NCI-H2107 treated with DMSO at 0.1 percent for 48 hours (cell line): Measurements from ENCODE around the gene CROCC.
"Not testable (repeated sequence)": the region's sequence is repeated elsewhere in the genome, so short reads cannot be mapped to it uniquely, and the experiment has no call there.

Experiments used
- DNase-seq: peaks from one replicate; lab custom pipeline; 2025; ENCODE audit not compliant: unreplicated experiment; lab: John Stamatoyannopoulos, UW

Gene CROCC

GRCh38 chr1:16896316-16897055, 25.2 kb upstream of the CROCC start:
- peak; percentile 93 for DNase-seq

DNA sequence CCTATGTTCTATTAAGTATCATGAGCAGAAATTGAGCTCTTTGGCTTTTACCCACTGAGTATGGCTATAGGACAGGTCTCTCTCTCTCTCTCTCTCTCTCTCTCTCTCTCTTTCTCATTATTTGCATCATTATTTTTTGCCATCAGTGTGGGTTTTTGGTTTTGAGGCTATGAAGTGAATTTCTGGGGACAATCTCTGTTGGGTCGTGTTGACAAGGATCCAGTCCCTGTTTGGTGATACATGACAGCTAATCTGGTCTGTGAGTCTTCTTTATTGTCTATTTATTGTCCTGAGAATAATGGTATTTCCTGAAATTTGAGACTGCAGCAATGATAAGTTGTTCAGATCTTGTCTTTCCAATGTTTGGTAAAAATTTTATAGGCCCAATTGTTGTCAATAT, 24.1 kb upstream of the CROCC start:
- not testable (repeated sequence) for DNase-seq

DNA sequence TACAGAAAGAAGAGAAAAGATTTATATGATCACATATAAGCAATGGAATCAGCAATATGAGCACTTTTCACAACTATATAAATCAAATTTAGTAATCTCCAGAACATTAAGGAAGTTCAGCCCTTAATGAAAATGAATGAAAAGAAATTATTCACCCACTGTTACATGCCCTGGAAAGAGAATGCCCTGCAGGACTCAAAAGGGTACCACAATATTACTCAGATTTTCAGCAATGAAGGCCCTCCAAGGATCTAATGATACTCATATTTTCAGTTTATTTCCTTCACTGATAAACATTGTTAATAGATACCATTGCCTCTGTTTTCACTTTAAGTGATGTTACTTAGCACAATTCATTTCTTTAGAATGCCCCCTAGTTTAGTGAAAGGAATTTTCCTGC, 23.4 kb upstream of the CROCC start:
- not testable (repeated sequence) for DNase-seq

- not testable (repeated sequence) for DNase-seq
These were observed 22.7 kb upstream of the CROCC start for GRCh38 chr1:16899020-16899419.

DNA sequence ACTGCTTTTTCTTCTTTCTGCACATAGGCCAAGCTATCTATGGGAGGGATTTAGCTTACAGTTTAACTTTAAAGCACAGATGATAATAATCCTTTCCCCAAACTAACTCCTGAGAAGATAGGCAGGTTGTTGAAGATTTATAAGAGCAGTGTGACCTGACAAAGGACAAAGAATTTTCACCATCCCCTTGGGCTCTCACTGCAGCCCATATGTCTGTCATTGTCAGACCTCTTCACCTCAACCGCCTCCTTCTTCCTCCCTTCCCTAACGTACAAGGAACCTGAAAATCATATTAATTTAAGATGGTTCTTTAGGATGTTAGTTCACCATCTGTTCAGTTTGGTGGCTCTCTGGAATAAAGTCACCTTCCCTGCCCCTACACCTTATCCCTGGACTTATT, 21.0 kb upstream of the CROCC start:
- DNase-seq: no peak

- DNase-seq: not testable (repeated sequence)
These were observed 20.4 kb upstream of the CROCC start for GRCh38 chr1:16901371-16901770.

DNA sequence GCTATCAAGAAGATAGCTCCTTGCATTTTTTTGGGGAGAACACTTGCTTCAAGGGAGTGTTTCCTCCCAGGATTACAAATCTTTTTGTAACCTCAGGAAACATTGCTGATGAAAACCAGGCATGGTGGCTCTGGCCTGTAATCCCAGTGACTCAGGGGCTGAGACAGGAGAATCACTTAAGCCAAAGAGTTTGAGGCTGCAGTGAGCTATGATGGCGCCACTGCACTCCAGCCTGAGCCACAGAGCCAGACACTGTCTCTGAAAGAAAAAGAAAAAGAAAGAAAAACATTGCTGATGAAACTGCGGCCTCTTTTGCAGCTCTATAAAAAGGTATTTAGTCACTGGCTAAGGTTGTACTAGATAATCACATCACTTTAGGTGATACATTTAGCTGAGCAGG, 18.7 kb upstream of the CROCC start:
- DNase-seq: no peak

DNA sequence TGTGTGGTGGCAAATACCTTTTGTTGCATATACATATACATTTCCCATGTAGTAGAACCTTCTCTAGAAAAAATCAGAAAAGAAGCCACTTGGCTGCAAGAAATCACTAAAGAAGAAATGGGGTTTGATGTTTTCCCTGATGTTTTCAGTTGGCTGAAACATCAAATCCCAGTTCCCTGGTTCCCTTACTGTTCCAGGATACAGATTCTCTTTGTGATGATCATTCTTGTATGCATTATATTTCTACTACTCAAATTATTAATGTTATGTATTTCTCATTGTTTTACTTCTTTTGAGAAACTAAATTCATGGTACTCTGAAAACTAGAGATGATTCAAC, 18.3 kb upstream of the CROCC start:
- peak; percentile 61 for DNase-seq

- DNase-seq: peak; percentile 99
These were observed 17.1 kb upstream of the CROCC start for GRCh38 chr1:16904560-16905109.

DNA sequence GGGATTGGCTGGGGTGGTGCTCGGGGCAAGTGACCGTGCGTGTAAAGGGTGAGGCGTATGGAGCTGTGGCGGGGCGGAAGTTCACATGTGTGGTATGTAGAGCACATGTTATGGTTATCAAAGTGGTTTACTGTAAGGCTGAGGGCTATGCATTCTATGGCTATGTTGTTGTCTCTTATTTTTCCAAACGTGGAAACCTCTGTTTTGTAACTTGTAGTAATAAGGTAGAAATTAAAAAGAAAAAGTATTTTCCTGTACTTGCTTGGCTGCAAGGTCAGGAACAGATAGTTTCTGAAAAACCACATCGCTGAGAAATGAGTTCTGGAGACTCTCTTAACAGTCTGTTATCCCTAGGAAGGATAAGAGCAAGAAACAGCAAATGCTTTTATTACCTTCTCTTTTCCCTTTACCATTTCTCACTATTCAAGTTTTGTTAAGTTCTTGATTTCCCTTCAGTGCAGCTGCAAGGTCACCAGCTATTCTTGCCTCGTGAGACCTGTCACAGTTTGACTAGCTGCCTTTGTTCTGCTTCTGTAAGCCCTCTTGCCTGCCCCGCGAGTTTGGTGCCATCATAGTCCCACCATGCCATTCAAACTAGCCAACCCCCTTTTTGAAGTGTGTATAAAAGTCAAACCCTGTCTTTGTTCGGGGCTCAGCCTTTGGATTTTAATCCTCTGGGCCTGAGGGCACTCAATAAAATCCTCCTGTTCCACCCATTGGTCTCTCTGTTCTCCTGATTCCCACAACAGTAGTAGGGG, 16.4 kb upstream of the CROCC start:
- peak; percentile 96 for DNase-seq

- no peak for DNase-seq
These were observed 15.6 kb upstream of the CROCC start for GRCh38 chr1:16905868-16906702.

GRCh38 chr1:16906873-16907272, 14.9 kb upstream of the CROCC start:
- DNase-seq: no peak

DNA sequence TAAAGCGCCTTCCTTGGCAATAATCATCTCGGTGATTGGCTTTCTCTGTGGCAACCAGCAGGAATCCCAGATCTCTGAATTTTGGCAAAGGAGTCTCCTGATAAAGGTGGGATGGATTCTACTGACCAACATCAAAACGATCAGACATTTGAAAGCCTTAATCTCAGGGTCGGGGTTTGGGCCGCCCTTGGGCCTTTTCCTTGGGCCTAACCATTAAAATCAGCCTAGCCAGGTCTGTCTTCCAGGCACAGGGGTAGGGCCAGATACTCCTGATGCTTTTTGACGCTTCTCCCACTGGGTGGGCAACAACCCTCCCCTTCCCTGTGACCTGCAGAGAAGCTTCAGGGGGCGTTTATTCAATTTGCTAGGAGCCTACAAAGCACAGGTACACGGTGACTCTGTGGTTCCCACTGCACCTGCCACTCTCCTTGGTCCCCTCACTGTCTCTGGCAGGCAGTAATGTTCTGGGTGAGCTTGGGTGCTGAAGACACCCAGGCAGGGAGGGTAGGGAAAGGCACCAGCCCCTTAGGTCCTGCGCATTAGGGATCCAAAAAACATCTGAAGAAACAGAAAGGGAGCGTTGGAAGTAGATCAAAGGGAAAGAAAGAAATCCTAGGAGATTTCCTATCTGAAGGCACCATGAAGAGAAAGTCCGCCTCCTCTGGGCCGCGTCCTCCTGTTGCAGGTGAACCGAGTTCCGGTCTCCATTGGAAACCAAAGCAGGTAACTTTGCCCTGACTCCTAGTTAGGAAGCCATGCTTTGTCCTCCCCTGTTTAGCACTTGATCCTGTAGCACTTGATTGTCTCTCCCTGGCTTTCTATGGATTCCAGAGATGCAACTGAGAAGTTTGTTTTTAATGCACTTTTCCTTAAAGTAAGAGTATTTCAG, 13.6 kb upstream of the CROCC start:
- DNase-seq: no peak

- not testable (repeated sequence) for DNase-seq
These were observed 9.6 kb upstream of the CROCC start for GRCh38 chr1:16911851-16912721.

GRCh38 chr1:16912742-16913141, 9.0 kb upstream of the CROCC start:
- not testable (repeated sequence) for DNase-seq

GRCh38 chr1:16913181-16913832, 8.4 kb upstream of the CROCC start:
- no peak for DNase-seq

DNA sequence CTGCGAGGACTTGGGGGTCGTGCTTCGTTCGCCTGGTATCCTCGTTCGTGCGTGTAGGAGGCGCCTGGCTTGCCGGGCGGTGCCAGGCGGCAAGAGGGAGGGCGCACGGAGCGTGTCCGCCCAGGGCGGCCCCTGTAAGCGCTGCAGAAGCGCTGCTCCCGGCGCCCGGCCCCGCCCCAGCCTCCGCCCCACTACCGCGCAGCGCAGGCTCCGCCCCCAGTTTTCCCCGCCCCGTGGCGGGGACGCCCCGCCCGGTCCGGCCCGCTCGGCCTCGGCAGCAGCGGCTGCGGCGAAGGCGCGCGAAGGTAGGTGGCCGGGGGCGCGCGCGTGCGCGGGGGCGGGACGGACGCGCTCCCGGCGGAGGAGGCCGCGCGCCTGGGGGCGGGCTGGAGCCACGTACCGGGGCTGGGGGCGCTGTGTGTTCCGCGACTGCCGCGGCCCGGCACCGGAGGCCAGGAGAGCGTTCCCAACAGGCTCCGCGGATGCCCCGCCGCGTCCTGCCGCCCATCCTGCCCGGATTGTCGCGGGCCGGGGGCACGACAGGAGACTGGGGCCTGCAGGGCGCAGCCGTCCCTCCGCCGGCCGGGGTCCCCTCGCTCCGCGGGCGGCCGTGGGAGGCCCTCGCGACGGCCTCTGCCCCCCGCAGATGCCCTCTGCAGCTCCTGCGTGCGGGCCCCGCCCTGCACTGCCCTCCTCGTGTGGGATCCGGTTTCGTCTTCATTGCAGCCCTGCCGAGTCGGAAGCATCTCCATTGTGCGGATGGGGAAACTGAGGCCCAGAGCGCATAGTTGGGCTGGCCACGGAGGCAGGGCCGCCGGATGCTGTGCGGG, 7.7 kb upstream of the CROCC start:
- DNase-seq: peak; percentile 89
